Dedifferentiated amniotic fluid mesenchymal stem cell (primary cell): ENCODE data around the gene TMEM121B.

Source experiments
- DNase-seq: peaks from one replicate; pipeline ENCODE4 v3.0.0-alpha.2; 2016; ENCODE audit errors: extremely low spot score

Gene TMEM121B

GRCh38 chr22:17138513-17138912 lies 17.4 kb upstream of the TMEM121B start:
- no peak for DNase-seq

GRCh38 chr22:17137861-17138425 lies 16.8 kb upstream of the TMEM121B start:
- no peak for DNase-seq

- no peak for DNase-seq
Measured at GRCh38 chr22:17137170-17137569, 16.0 kb upstream of the TMEM121B start.

GRCh38 chr22:17135153-17135760 lies 14.1 kb upstream of the TMEM121B start:
- no peak for DNase-seq

- DNase-seq: no peak
Measured at GRCh38 chr22:17133137-17133536, 12.0 kb upstream of the TMEM121B start.

- DNase-seq: no peak
Measured at GRCh38 chr22:17132112-17132511, 11.0 kb upstream of the TMEM121B start.

- no peak for DNase-seq
Measured at GRCh38 chr22:17131686-17132085, 10.5 kb upstream of the TMEM121B start.

GRCh38 chr22:17130199-17130598 lies 9.0 kb upstream of the TMEM121B start:
- no peak for DNase-seq

- no peak for DNase-seq
Measured at GRCh38 chr22:17120711-17121232, 388 bp downstream of the TMEM121B start.

- DNase-seq: no peak
Measured at GRCh38 chr22:17120281-17120680, 879 bp downstream of the TMEM121B start.

GRCh38 chr22:17119481-17120202 lies 1.5 kb downstream of the TMEM121B start:
- no peak for DNase-seq

GRCh38 chr22:17118342-17118741 lies 2.8 kb downstream of the TMEM121B start:
- no peak for DNase-seq

- DNase-seq: no peak
Measured at GRCh38 chr22:17117890-17118289, 3.3 kb downstream of the TMEM121B start.

- DNase-seq: no peak
Measured at GRCh38 chr22:17117400-17117799, 3.8 kb downstream of the TMEM121B start.

- no peak for DNase-seq
Measured at GRCh38 chr22:17116572-17117330, 4.4 kb downstream of the TMEM121B start.

- no peak for DNase-seq
Measured at GRCh38 chr22:17115945-17116565, 5.1 kb downstream of the TMEM121B start.

- no peak for DNase-seq
Measured at GRCh38 chr22:17115236-17115635, 5.9 kb downstream of the TMEM121B start.

- no peak for DNase-seq
Measured at GRCh38 chr22:17114898-17115235, 6.3 kb downstream of the TMEM121B start.

GRCh38 chr22:17114173-17114897 lies 6.8 kb downstream of the TMEM121B start:
- no peak for DNase-seq

- DNase-seq: no peak
Measured at GRCh38 chr22:17113600-17113999, 7.6 kb downstream of the TMEM121B start.

- DNase-seq: no peak
Measured at GRCh38 chr22:17112491-17113042, 8.6 kb downstream of the TMEM121B start.
